ENCODE data around the gene TTLL3.

Gene TTLL3

DNA sequence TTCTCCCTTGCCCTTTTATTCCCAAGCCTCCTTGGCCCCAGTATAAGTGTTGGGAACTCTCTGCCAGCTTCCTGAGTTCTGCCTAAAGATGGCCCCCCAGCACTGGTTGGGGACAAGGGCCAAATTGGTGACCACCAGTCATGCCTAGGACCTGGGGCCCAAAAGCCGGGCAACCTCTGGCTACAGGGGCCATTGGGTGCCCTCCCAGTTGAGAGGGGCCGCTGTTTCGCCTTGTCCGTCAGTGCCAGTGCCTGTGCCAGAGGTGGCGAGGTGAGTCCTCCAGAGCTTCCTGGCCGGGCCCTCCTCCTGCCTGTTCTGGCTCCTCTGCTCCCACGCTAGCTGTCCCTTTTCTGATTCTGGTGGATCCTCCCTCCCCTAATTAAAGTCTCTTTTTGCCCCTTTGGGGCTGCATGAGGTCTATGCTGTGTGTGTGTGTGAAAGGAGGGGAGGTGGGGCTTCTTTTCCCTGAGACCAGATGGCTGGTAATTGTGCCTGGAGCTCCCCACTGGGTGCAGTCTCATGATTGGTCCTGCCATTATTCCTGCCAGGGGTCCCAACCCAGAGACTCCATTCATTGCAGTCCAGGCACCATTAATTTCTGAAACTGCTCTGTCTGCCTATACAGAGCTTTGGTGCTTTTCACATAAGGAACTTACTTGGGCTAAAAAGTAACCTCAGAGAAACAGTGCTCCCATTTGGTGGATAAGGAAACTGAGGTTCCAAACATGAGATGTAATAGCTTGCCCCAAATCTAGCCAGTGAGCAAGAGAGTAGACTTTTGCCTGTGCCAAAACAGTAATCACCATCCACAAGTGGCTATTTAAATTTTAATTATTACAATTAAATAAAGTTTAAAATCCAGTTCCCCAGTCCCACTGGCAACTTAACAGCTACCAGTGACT is 3.1 kb upstream of the TTLL3 start:
- in situ Hi-C loops (cut with MboI; ENCODE audit: low sequenced_read_pairs) = no loop called here

- in situ Hi-C loops (cut with MboI; ENCODE audit: low sequenced_read_pairs) = no loop called here
Measured at GRCh38 chr3:9807981-9808344, 2.1 kb upstream of the TTLL3 start.

DNA sequence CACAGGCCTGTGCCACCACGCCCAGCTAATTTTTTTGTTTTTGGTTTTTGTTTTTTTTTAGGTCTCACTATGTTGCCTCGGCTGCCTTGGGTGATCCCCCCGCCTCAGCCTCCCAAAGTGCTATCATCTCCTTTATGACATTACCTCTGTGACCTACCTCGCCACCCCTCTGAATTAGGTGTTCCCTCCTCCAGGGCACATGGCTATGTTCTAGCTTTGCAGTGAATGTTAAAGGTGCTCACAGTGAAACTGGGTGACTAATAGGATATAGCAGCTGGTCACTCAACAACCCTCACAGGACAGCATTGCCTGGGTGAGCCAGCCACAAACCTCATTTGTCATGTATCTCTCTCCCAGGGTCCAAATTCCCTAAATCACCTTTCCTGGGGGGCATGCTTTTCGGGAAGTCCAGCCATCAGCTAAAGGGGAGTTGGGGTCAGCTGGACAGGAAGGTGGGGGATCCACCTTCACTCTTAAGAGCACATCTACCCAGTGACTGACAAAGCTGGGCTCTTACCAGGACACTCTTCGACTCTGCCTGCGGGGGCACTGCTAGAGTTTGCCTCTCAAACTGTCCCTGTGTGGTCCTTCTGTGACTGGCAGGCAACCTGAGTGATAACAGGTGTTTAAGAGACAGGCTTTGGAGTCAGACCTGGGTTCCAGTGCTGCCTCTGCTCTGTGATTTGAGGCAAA is 1.6 kb upstream of the TTLL3 start:
- in situ Hi-C loops (cut with MboI; ENCODE audit: low sequenced_read_pairs) = no loop called here

- in situ Hi-C loops (cut with MboI; ENCODE audit: low sequenced_read_pairs) = no loop called here
Measured at GRCh38 chr3:9809239-9809614, 835 bp upstream of the TTLL3 start.

- in situ Hi-C loops (cut with MboI; ENCODE audit: low sequenced_read_pairs) = no loop called here
Measured at GRCh38 chr3:9810433-9810770, 340 bp downstream of the TTLL3 start.

GRCh38 chr3:9810846-9811245 is 784 bp downstream of the TTLL3 start:
- in situ Hi-C loops (cut with MboI; ENCODE audit: low sequenced_read_pairs) = no loop called here

DNA sequence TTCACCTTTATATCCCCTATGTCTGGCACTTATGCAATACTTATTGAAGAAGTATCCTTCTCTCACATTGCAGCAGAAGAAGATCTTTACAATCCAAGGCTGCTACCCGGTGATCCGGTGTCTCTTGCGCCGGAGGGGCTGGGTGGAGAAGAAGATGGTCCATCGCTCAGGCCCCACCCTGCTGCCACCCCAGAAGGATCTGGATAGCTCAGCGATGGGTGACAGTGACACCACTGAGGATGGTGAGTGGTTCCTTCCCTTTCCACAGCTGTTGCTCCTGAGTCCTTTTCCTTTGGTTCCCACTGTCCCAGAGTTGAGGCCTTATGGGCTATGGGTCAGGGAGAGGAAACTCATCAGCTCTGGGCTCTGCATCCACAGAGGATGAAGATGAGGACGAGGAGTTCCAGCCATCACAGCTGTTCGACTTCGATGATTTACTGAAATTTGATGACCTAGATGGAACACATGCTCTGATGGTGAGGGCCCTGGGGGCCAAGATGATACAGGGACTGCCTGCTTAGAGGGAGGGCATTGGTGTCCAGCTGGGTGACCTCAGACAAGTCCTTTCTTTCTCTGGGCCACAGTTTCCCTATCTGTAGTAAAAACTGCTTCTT is 2.9 kb downstream of the TTLL3 start:
- in situ Hi-C loops (cut with MboI; ENCODE audit: low sequenced_read_pairs) = no loop called here

DNA sequence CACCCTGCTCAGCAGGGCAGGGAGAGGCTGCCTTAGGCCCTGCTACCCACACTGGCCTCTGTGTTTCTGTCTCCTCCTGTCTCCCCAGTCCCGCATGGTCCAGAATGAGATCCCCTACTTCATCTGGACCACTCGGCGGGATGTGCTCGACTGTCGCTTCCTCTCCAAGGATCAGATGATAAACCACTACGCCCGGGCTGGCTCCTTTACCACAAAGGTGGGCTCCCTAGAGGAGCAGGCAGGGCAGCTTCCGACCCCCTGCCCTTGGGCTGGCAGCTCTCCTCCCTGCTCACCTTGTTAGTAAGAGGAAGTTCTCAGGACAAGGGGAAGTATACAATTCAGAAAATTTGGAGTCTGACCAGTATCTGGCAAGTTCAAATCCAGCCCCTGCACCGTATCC is 5.9 kb downstream of the TTLL3 start:
- in situ Hi-C loops (cut with MboI; ENCODE audit: low sequenced_read_pairs) = no loop called here

GRCh38 chr3:9817436-9817835 is 7.4 kb downstream of the TTLL3 start:
- in situ Hi-C loops (cut with MboI; ENCODE audit: low sequenced_read_pairs) = no loop called here

GRCh38 chr3:9818666-9819335 is 8.7 kb downstream of the TTLL3 start:
- in situ Hi-C loops (cut with MboI; ENCODE audit: low sequenced_read_pairs) = no loop called here

GRCh38 chr3:9820543-9820942 is 10.5 kb downstream of the TTLL3 start:
- in situ Hi-C loops (cut with MboI; ENCODE audit: low sequenced_read_pairs) = no loop called here

DNA sequence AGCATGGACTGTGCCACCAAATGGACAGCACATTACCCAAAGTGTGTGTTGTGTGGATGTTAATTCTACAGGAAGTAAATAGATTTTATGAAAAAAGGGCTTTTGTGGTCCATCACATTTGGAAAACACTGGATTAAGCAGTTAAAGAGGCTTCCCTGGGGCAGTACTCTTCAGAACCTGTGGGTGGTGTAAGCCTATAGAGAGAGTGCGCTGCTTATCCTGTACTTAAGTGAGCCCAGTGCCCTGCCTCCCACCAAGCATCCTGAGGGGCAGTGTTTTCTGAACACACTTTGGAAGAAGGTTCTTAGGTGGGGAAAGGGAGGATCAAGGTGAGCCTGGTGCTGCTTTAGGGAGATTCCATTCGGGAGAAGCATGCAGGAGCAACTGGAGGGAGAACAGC is 10.9 kb downstream of the TTLL3 start:
- in situ Hi-C loops (cut with MboI; ENCODE audit: low sequenced_read_pairs) = no loop called here

DNA sequence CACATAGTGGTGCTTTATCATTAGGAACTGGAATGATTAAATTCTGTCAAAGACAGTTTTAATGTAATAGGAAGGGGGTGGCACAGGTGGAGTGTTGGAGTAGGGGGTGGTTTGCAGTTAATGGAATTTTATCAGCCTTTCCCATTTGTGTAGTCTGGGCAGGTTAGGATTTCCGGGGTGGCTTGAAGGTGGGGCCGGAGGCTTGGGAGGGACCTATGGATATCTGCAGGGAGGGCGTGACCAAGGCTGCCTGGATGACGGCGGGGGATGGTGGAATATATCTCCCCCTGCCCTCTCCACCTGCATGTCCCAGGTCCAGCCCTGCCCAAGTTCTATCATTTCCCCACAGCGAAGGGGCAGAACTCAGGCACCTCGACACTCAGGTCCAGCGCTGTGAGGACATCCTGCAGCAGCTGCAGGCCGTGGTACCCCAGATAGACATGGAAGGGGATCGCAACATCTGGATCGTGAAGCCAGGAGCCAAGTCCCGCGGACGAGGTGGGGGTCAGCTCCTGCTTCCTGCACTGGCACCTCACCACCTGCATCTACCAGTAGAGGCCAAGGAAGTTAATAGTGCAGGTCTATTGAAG is 15.5 kb downstream of the TTLL3 start:
- in situ Hi-C loops (cut with MboI; ENCODE audit: low sequenced_read_pairs) = no loop called here

DNA sequence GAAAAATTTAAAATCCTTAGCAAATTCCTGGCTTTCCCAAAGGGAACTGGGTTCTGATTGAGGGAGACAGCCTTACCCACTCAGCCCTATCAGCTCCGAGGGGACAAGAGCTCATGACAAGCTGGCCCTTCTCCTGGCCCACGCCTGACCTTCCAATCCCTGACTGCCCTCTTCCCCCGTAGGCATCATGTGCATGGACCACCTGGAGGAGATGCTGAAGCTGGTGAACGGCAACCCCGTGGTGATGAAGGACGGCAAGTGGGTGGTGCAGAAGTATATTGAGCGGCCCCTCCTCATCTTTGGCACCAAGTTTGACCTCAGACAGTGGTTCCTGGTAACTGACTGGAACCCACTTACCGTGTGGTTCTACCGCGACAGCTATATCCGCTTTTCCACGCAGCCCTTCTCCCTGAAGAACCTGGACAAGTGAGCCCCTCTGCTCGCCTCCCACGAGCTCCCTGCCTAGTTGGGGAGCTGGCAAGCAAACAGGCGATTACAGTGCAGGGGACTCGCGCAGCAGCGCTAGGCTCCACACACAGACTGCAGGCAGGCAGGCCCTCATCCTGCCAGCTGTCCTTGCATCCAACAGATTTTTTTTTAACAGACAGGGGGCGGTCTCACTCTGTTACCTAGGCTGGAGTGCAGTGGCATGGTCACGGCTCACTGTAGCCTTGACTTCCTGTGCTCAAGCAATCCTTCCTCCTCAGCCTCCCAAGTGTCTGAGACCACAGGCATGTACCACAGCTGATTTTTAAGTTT is 16.9 kb downstream of the TTLL3 start:
- in situ Hi-C loops (cut with MboI; ENCODE audit: low sequenced_read_pairs) = no loop called here

- in situ Hi-C loops (cut with MboI; ENCODE audit: low sequenced_read_pairs) = no loop called here
Measured at GRCh38 chr3:9828801-9829755, 19.0 kb downstream of the TTLL3 start.

GRCh38 chr3:9831253-9831652 is 21.2 kb downstream of the TTLL3 start:
- in situ Hi-C loops (cut with MboI; ENCODE audit: low sequenced_read_pairs) = no loop called here

DNA sequence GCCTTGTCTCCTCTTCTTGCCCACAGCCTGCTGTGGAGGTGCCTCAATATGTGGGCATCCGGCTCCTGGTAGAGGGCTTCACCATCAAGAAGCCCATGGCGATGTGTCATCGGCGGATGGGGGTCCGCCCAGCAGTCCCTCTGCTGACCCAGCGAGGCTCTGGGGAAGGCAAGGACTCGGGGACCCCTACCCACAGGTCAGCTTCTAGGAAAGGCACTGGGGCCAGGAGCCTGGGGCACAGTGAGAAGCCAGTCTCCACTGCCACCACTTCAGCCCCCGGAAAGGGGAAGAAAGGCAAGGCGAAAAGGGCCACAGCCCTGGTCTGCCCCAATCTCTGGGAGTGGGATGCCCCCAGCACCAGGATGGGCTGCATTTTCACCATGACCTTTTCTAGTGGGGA is 23.0 kb downstream of the TTLL3 start:
- in situ Hi-C loops (cut with MboI; ENCODE audit: low sequenced_read_pairs) = no loop called here

GRCh38 chr3:9834520-9835380 is 24.7 kb downstream of the TTLL3 start:
- in situ Hi-C loops (cut with MboI; ENCODE audit: low sequenced_read_pairs) = no loop called here
